HS-27A (cell line): ENCODE results near the gene FAM217B.

Source experiments
- DNase-seq: peaks from one replicate; pipeline ENCODE4 v3.0.0-alpha.2; 2012; ENCODE audit warnings: low read depth, missing footprints

FAM217B gene

DNA sequence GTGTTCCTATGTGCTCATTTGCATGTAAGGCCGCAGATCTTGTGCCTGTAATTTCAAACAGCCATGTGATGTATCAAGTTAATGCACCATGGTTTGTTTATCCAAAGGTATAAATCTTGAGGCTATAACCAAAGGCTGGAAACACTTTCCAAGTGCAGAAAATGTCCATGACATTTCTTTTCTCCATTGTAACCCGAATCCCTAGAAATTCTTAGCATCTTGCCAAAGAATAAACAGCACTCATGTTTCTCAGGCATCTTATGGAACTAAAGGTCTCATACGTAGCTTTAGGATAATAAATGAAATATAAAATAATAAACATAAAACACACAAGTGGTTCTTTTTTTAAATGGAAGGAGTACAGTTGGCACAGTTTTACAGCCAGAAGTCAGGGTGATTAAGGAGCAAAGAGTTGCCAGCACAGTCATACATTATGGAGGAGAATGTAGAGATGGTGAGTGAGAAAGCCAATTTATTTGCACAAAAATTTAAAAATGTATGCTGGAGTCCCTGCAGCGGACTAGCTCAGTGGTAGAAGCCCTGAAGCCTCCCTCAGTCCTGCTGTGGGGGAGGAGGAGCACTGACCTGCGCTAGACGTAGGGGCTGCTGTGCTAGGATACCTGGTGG lies 36.1 kb downstream of the FAM217B start:
- no peak for DNase-seq

DNA sequence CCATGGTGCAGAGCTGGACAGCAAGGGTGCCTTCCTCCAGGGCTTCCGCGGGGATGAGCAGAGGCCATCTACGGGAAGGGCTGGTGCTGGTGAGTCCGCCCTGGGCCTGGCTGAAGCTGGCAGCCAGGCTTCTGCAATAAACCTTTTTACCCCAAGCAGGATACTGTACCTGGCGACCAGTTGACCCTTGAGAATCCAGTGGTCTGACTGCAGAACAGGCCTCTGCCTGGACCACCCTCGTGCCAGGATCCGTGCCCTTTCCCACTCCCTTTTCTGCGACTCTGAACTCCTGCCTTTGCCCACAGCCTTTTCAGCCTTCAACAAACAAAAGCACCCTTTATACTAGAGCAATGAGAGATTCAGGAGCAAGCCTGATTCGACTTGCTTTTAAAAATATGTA lies 36.9 kb downstream of the FAM217B start:
- DNase-seq: no peak

DNA sequence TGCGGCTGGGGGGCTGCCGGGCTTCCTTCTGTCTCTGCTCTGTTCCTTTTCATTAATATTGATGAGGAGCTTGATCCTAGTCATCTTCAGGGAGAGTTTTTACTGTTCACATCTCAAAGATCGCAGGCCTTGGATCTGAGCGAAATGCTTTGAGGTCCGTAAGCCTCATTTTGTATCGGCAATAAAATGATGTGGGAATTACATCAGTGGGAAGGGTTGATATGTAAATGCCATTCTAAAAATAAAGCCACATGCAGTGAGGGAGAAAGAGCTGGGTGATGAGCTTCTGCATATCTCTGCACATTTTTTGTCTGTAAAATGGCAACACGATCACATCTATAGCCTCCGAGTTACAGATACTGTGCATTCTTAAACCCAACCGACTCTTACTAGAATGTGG lies 42.9 kb downstream of the FAM217B start:
- DNase-seq: no peak

DNA sequence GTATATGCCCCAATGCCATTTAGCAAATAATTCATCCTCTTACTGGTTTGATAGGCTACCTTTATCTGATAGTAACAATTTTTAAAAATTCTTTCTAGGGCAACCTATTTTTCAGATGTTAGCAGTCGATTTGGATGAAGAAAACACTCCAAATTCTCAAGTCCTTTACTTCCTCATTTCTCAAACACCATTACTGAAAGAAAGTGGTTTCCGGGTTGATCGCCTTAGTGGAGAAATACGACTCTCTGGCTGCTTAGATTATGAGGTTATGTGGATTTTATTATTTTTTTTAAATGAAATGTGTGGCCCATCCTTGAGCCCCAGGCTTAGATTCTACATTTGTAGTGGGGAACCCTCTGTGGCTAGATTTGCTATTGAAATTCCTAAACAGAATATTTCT lies 44.4 kb downstream of the FAM217B start:
- no peak for DNase-seq

DNA sequence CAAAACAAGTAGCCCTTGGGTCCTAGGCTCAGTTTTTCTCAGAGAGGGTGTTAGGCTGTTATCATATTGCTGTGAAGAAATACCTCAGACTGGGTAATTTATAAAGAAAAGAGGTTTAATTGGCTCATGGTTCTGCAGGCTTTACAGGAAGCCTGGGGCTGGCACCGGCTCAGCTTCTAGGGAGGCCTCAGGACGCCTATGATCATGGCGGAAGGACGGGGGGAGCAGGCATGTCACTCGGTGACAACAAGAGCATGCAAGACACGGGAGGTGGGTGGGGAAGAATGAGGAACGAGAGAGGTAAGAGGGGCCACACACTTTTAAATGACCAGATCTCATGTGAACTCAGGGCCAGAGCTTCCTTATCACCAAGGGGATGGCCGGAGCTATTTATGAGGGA lies 45.0 kb downstream of the FAM217B start:
- no peak for DNase-seq

DNA sequence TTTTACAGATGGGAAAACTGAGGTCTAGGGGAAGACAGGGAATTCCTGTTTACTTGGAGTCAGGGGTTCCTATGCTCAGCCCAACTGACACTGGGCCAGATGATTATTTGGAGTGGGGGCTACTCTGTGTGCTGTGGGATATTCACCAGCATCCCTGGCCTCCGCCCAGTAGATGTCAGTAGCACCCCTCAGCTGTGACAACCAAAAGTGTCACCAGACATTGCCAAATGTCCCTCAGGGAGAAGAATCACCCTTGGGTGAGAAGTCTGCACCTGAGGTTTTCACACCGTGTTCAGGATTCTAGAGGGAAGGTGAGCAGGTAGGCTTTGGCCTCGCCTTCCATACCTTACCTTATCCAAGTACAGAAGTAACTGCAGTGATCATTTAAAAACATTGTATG lies 45.7 kb downstream of the FAM217B start:
- DNase-seq: no peak

DNA sequence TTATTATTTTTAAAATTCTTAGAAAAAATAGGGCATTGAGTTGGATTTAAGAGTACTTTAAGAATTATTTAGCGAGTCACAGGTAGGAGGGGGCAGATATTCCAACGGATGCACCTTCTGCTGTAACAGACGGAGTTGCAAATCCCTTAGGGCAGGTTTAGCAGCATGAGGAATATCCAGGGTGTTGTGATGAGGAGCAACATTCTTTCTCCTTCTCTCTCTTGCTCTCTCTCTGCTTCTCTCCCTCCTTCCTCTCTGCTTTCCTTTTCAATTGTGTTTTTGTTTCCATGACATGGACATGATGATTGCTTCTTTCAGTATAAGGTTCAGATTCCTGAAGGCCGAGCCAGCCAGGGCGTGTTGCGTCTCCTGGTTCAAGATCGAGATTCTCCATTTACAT lies 46.9 kb downstream of the FAM217B start:
- no peak for DNase-seq

DNA sequence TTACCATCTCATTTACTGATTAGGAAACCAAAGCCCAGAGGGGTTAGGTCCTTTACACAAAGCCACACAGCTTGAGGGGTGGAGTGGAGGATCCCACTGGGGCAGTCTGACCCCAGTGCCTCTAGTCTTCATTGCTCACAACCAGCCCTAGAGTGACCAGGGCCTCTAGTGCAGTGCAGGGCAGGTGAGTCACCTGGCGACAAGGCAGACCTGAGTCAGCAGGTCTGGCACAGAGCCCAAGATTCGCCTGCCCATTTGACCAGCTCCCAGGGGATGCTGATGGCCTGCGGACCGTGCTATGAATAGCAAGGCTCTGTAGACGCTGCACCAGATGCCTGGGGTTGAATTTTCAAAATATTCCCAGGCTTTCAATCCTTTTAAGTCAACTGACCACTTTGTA lies 48.0 kb downstream of the FAM217B start:
- no peak for DNase-seq

DNA sequence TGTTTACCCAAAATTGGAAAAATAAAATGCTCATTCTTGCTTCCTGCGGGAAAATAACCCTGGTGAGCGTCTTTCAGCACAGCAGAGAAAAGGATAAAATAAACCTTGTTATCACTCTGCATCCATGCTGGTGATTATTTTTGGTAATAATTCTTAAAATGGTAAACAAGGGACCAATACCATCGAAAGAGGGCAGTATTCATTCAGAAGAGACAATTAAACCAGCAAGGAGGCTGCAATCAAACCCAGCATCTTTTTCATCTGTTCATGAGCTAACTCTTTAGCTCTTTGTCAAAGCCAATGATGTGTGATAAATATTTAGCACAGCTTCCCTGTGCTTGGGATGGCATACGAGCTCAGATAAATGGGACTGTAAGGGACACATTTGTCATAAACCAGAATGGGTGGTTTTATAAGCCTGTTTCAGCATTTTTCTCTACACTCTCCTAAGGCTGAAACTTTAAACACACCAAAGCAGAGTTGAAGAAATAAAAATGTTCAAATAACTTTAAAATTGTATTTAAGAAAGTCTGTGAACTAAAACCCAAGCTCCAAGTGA lies 52.4 kb downstream of the FAM217B start:
- no peak for DNase-seq

DNA sequence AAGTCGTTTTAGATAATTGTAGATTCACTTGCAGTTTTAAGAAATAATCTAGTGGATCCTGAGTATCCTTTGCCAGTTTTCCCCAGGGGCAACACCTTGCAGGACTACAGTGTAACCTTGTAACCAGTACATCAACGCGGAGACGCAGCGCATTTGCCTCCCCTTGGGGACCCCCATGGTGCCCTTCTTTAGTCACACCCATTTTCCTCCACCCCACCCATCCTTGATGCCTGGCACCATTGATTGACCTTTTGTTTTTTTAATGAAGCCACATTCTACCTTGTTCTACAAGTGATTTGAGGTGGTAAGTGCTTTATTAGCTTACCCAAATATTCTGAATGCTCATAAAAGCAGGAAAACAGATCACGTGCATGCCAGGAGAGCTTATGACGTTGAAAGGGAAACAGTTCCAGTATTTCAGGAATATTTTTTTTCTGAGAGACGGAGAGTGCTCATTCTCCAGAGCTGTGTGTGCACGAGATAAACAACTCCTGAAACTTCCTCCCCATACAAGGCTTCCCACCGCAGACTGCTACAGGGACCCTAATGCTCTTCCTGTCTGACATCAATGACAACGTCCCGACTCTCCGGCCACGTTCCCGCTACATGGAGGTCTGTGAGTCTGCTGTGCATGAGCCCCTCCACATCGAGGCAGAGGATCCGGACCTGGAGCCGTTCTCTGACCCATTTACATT lies 53.7 kb downstream of the FAM217B start:
- no peak for DNase-seq

DNA sequence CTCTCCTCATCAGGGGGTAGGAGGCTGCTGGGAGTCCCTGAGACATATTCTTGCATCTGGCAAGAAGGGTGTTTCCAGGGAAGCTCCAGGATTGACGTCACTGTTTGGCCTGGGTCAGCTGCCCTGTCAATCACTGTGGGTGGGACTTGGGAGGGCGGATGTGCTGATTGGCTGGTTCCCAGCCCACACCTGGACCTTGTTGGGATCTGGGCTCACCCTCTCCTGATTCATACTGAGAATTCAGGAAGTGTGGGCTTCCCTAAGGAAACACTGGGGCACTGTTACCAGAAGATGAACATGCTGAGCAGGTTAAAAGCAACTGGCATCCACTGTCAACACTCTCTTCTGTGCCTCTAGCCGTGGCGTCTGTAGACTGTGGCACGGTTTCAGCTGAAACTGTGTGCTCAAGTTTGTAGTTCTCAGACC lies 54.5 kb downstream of the FAM217B start:
- DNase-seq: no peak

DNA sequence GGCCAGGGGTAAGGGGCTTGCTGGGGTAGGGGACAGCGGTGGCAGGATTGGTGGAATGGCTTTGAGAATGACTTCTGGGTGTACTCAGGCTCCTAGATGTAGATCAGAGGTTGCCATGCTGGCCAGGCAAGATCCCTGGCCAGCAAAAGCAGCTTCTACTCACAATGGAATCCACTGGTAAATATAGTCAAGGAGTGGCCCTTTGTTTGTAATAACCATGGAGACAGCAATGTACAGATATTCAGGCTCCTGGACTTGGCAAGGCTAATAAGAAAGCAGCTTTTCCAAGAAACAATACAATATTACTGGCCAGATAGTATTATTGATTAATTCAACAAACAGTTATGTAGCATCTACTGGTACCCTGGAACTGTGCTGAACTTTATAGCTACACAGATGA lies 55.9 kb downstream of the FAM217B start:
- no peak for DNase-seq

DNA sequence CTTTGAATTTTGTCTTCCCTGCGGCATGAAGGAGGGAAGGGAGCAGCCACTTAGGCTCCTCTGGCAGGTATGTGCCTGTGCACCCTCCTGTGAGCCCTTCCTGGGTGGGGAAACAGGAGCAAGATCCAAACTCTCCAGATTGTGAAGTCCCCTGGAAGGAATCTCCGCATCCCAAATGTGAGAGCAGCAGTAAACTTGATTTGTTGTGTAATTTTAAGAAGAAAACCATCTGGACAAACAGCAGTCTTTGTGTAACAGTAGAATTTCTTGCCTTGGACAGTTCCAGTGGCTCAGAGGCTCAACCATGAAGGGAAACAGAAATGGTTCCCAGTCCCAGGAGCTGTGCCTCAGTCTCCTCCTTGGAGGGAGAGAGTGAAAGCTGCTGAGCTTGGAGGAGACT lies 57.7 kb downstream of the FAM217B start:
- DNase-seq: no peak
